GM12878 (cell line): ENCODE measurements around the gene CAV1. TPM values are rescaled to one million over a fixed set of nuclear protein-coding genes. Genes with fewer than 3 reads are reported as not detected.

Source experiments
- ATAC-seq: fragments of 200-7000 bp; cut with Tn5 transposase; 3 replicates; pipeline ENCODE4 v1.9.1; 2020; ENCODE audit warnings: mild to moderate bottlenecking, moderate library complexity
- BruUV-seq: library from RNA; stranded (reverse); fragments of 400-500 nt; replicated peaks from 2 replicates; lab custom pipeline; 2021; lab: Mats Ljungman, UMichigan
- CTCF ChIA-PET: fragments of 300-600 bp; sonication (Branson Sonifier 250); formaldehyde crosslinking; extraction: SDS; loops from one replicate; lab custom pipeline; 2021; ENCODE audit warnings: inconsistent platforms; lab: Yijun Ruan, JAX
- POLR2A ChIA-PET: fragments of 350-600 bp; formaldehyde crosslinking; extraction: SDS; loops from one replicate; lab custom pipeline; 2021; ENCODE audit warnings: inconsistent platforms; lab: Charles Lee
- RAD21 ChIA-PET: fragments of 300-600 bp; sonication (Branson Sonifier 250); formaldehyde crosslinking; loops from one replicate; lab custom pipeline; 2023; ENCODE audit warnings: antibody characterized with exemption; ENCODE audit not compliant: unreplicated experiment; lab: Charles Lee
- SMC1A ChIA-PET: fragments of 300-600 bp; sonication (Branson Sonifier 250); formaldehyde crosslinking; loops from one replicate; lab custom pipeline; 2023; ENCODE audit not compliant: unreplicated experiment, uncharacterized antibody; lab: Charles Lee
- DNase-seq: peaks from one replicate; pipeline ENCODE4 v3.0.0-alpha.2; 2011; ENCODE audit warnings: low read depth, low spot score
- FAIRE-seq: peaks from 3 replicates; lab custom pipeline; 2011; peaks lifted over from hg19 to GRCh38; lab: Jason Lieb, UNC
- H2AFZ ChIP-seq: 2 replicates; pipeline ENCODE4 v1.6.0; 2011; ENCODE audit warnings: low read depth, low read length, control low read depth; ENCODE audit not compliant: control insufficient read depth
- H3K27ac ChIP-seq: 2 replicates; pipeline ENCODE4 v1.5.1; 2011; ENCODE audit warnings: control low read depth; ENCODE audit not compliant: control insufficient read depth, insufficient read depth
- H3K27me3 ChIP-seq, 2 experiments: replicated peaks in 1 of 2; 2 replicates each; pipeline versions ENCODE4 v1.6.0 to v1.6.1; 2011; ENCODE audit warnings: low read length in 1 of 2; ENCODE audit not compliant: control insufficient read depth in 2 of 2, insufficient read depth in 2 of 2
- H3K36me3 ChIP-seq, 2 experiments: 2 replicates each; pipeline ENCODE4 v1.5.1; 2011; ENCODE audit warnings: low read length in 1 of 2; ENCODE audit not compliant: control insufficient read depth in 2 of 2, insufficient read depth in 2 of 2
- H3K4me1 ChIP-seq: 2 replicates; pipeline ENCODE4 v1.6.1; 2011; ENCODE audit warnings: mild to moderate bottlenecking, low read length, moderate library complexity, mixed read lengths; ENCODE audit not compliant: control insufficient read depth, insufficient read depth
- H3K4me2 ChIP-seq: 2 replicates; pipeline ENCODE4 v1.6.0; 2011; ENCODE audit warnings: control low read depth; ENCODE audit not compliant: control insufficient read depth, insufficient read depth
- H3K4me3 ChIP-seq: fragments of 200-600 bp; sonication (generic); 2 replicates; pipeline ENCODE4 v1.5.1; 2016
- H3K79me2 ChIP-seq: 2 replicates; pipeline ENCODE4 v1.6.0; 2011; ENCODE audit warnings: low read length; ENCODE audit not compliant: control insufficient read depth, insufficient read depth
- H3K9ac ChIP-seq: 2 replicates; pipeline ENCODE4 v1.8.0; 2011; ENCODE audit warnings: low read length, control low read depth, mixed read lengths; ENCODE audit not compliant: control insufficient read depth, insufficient read depth
- H3K9me3 ChIP-seq: replicated peaks from 3 replicates; pipeline ENCODE4 v1.5.1; 2011; ENCODE audit warnings: mild to moderate bottlenecking, low read length; ENCODE audit not compliant: control insufficient read depth, insufficient read depth
- H4K20me1 ChIP-seq: 2 replicates; pipeline ENCODE4 v1.6.0; 2011; ENCODE audit not compliant: control insufficient read depth, insufficient read depth
- BACH1 ChIP-seq: fragments of 450-650 bp; IDR thresholded peaks from 2 replicates; pipeline ENCODE4 v1.6.1; 2017; ENCODE audit warnings: mild to moderate bottlenecking, borderline replicate concordance
- CEBPZ ChIP-seq: fragments of 150-350 bp; IDR thresholded peaks from 2 replicates; pipeline ENCODE4 v1.6.1; 2016; ENCODE audit warnings: low read depth, low read length
- PAX8 ChIP-seq: fragments of 450-650 bp; IDR thresholded peaks from 2 replicates; pipeline ENCODE4 v1.6.1; 2017; ENCODE audit warnings: mild to moderate bottlenecking, moderate library complexity
- STAT3 ChIP-seq: IDR thresholded peaks from 2 replicates; pipeline ENCODE4 v1.6.1; 2011; ENCODE audit warnings: low read depth, low read length, improper control_type of control experiment
- ZBTB40 ChIP-seq: fragments of 450-650 bp; IDR thresholded peaks from 2 replicates; pipeline ENCODE4 v1.6.1; 2016; ENCODE audit warnings: mild to moderate bottlenecking, moderate library complexity, borderline replicate concordance
- ZNF384 ChIP-seq: IDR thresholded peaks from 2 replicates; pipeline ENCODE4 v1.6.1; 2012; ENCODE audit warnings: low read depth, mild to moderate bottlenecking, low read length, improper control_type of control experiment, borderline replicate concordance
- WGBS: methylation state at CpG from one replicate; pipeline ENCODE4 v1.1.6; 2016; ENCODE audit warnings: low lambda C conversion rate; ENCODE audit not compliant: insufficient replicate concordance, insufficient coverage; ENCODE audit errors: missing lambda C conversion rate; 5-methylcytosine and 5-hydroxymethylcytosine counted together
- in situ Hi-C: fragments of 300-500 bp; cut with MboI; formaldehyde crosslinking; loops from 9 replicates; pipeline ENCODE4 v1.14.3; 2018; ENCODE audit warnings: mixed read lengths
- intact Hi-C: fragments of 100-400 bp; cut with micrococcal nuclease; formaldehyde crosslinking; loops from one replicate; pipeline ENCODE4 v1.14.2; 2022; ENCODE audit not compliant: unreplicated experiment
- polyA plus RNA-seq, 11 experiments: library from polyadenylated mRNA; depleted of rRNA in 4 of 11; unstranded in 6 of 11; stranded (reverse) in 5 of 11; fragments of >200 nt; fragmentation: Nextera tagmentation in 4 of 11; fragmentation: Illumina TruSeq in 1 of 11; extraction: Ambion mirVana in 4 of 11; extraction: Trizol in 1 of 11; gene quantifications; 1 replicate in 1 of 11; 2 replicates in 10 of 11; pipeline versions ENCODE4 v1.2.1 to v1.2.3, GENCODE V29; 2011 to 2016; ENCODE audit warnings: inconsistent platforms in 2 of 11, missing spikeins in 2 of 11, low read depth in 1 of 11
- total RNA-seq, 4 experiments: library from RNA; depleted of rRNA in 3 of 4; stranded (reverse); fragments of >200 nt in 3 of 4; fragmentation: Illumina TruSeq in 1 of 4; extraction: Trizol in 1 of 4; gene quantifications; 2 replicates each; pipeline versions ENCODE4 v1.2.1 to v1.2.3, GENCODE V29; 2013 to 2021

Gene CAV1
- total and polyA plus RNA-seq, 10 of the 15 experiments (the other 5 are each of a cell fraction or from before 2014, with no cell fraction given) = 0.45 to 26.5 (median 2.0) TPM

- ATAC-seq (no peak), FAIRE-seq (no peak)
- no peaks in the 10 kb centered on the region for H3K9me3 ChIP-seq
- POLR2A ChIA-PET = no interaction called here
- H4K20me1 ChIP-seq = no peaks in the 10 kb centered on the region
- TF ChIP-seq STAT3 = no peak
- no peak for TF ChIP-seq BACH1
- no peak for TF ChIP-seq PAX8
- TF ChIP-seq CEBPZ = no peak
- TF ChIP-seq ZBTB40 = no peak
- no peak for TF ChIP-seq ZNF384
- TF ChIP-seq, all 136 proteins: peak for 0
- Histone ChIP-seq H3K79me2 (no peaks in the 10 kb centered on the region), H3K27ac (no peak overlapping the region), H2AFZ (no peak overlapping the region), H3K4me2 (no peak overlapping the region), H3K9ac (no peak overlapping the region), H3K36me3 (no peaks in the 10 kb centered on the region), H3K27me3 (no peaks in the 10 kb centered on the region), H3K4me1 (no peaks in the 10 kb centered on the region), H3K4me3 (no peak overlapping the region)
- BruUV-seq = no TSS peak
- DNase-seq = no peak
- intact Hi-C loops = no loop called here
- ChIA-PET SMC1A (no interaction called here), RAD21 (no interaction called here), CTCF (interaction anchor here (1.2 to 1.5 kb wide), 2 partner anchors 31 to 437 kb away, joined by 3 to 5 read pairs; no protein-coding TSS in a partner anchor)
- in situ Hi-C loops = no loop called here
- WGBS = 37% methylated on average over 7 of the region's 7 CpGs
These were observed 35.5 kb downstream of the CAV1 start for GRCh38 chr7:116560021-116560970.
